Stomach (tissue), 4 donors: ENCODE results near the gene CGAS.

Source experiments
- CTCF ChIP-seq, 7 experiments: fragments of 450-650 bp in 4 of 7; fragments of 200-600 bp in 3 of 7; sonication (generic) in 3 of 7; IDR thresholded peaks; one replicate each; pipeline ENCODE4 v1.5.1; 2016 to 2019; ENCODE audit warnings: antibody characterized with exemption in 7 of 7, control low read depth in 2 of 7, mild to moderate bottlenecking in 1 of 7
- EP300 ChIP-seq: sonication (generic); formaldehyde crosslinking; IDR thresholded peaks from one replicate; pipeline ENCODE4 v1.6.1; 2017; ENCODE audit warnings: antibody characterized with exemption
- POLR2A ChIP-seq, 4 donors: fragments of 450-650 bp; IDR thresholded peaks; one replicate each; pipeline ENCODE4 v1.6.1; 2016; ENCODE audit warnings: antibody characterized with exemption in 4 of 4, control low read depth in 2 of 4, mild to moderate bottlenecking in 1 of 4, moderate library complexity in 1 of 4
- POLR2AphosphoS5 ChIP-seq, 3 donors: sonication (generic); formaldehyde crosslinking; IDR thresholded peaks; one replicate each; pipeline ENCODE4 v1.6.1; 2016; ENCODE audit warnings: antibody characterized with exemption in 3 of 3

- TF ChIP-seq POLR2A (IDR thresholded peaks at IDR 0.05), result no peak
- TF ChIP-seq CTCF (IDR thresholded peaks at IDR 0.05), result no peak
- TF ChIP-seq POLR2AphosphoS5 (IDR thresholded peaks at IDR 0.05), result no peak
- TF ChIP-seq EP300, result no peak
Measured at GRCh38 chr6:73491377-73491776, 39.3 kb upstream of the CGAS start.
